Measurements from ENCODE around the gene TP53BP1.

GRCh38 chr15:43361313-43361903 lies 131.5 kb downstream of the TP53BP1 start:
- TF ChIP-seq CTCF (IDR thresholded peaks at IDR 0.05; ENCODE audit: low read depth, low read length, missing input control): no peak
- TF ChIP-seq RAD21 (IDR thresholded peaks at IDR 0.05): no peak
